Nephron progenitor cell (in vitro differentiated cells): ENCODE results near the gene FRMD1.
"Not testable (repeated sequence)": the region's sequence is repeated elsewhere in the genome, so short reads cannot be mapped to it uniquely, and the experiment has no call there.

ENCODE experiments used
- DNase-seq: peaks from one replicate; pipeline ENCODE4 v3.0.0; 2021
- H3K27ac Mint-ChIP-seq: 2 replicates; pipeline ENCODE4 v1.8.0; 2021; ENCODE audit warnings: mild to moderate bottlenecking, moderate library complexity, mixed read lengths
- H3K27me3 Mint-ChIP-seq: 2 replicates; pipeline ENCODE4 v1.8.0; 2021; ENCODE audit warnings: mild to moderate bottlenecking, low read depth, mixed read lengths; ENCODE audit not compliant: poor library complexity
- H3K36me3 Mint-ChIP-seq: 2 replicates; pipeline ENCODE4 v1.8.0; 2021; ENCODE audit warnings: low read depth, mixed read lengths
- H3K4me1 Mint-ChIP-seq: 2 replicates; pipeline ENCODE4 v1.8.0; 2021; ENCODE audit warnings: mixed read lengths
- H3K4me3 Mint-ChIP-seq: 2 replicates; pipeline ENCODE4 v1.8.0; 2021; ENCODE audit warnings: mild to moderate bottlenecking, moderate library complexity, mixed read lengths
- H3K9me3 Mint-ChIP-seq: 2 replicates; pipeline ENCODE4 v1.8.0; 2021; ENCODE audit warnings: mild to moderate bottlenecking, moderate library complexity, mixed read lengths
- TF ChIP-seq, protein P1 (sequence below): fragments of 200-600 bp; sonication (generic); IDR thresholded peaks from 2 replicates; pipeline ENCODE4 v1.5.0; 2021; ENCODE audit warnings: antibody characterized with exemption

The FRMD1 gene

DNA sequence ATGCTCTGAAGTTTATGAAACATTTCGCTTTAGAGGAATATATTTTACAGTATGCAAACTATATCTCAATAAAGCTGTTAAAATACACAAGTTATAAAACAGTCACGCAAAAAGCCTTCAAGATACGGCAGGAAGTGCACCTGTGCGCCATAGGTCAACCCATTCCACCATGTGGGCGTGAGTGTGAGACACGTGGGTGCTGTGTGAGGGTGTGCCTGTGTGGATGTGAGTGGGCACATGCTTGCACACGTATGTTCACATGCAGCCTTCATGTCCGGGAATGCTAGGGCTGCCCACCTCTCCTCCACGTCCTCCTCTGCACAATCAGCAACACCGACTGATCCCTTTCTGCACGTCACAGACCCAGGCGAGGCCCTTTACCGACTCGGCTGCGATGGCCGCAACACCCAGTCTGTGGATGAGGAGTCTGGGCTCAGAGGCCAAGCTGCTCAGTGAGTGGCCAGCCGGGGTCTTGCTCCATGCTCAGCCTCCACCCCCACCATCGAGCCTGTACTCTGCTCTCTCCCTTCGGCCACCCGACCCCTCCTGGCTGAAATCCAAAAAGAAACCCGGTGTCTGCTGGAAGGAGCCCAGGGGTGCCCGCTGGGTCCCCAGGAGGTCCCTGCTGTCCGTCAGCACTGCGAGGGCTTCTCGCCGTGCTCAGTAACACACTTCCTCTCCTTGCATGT, 3.0 kb upstream of the FRMD1 start:
- Mint-ChIP-seq H3K4me1 (peaks cover 52% of the 10 kb centered on the region), H3K27ac (no peak overlapping the region), H3K27me3 (peaks cover 4% of the 10 kb centered on the region), H3K36me3 (no peaks in the 10 kb centered on the region), H3K9me3 (no peaks in the 10 kb centered on the region), H3K4me3 (no peak overlapping the region)
- no peak for DNase-seq
- TF ChIP-seq, protein P1, sequence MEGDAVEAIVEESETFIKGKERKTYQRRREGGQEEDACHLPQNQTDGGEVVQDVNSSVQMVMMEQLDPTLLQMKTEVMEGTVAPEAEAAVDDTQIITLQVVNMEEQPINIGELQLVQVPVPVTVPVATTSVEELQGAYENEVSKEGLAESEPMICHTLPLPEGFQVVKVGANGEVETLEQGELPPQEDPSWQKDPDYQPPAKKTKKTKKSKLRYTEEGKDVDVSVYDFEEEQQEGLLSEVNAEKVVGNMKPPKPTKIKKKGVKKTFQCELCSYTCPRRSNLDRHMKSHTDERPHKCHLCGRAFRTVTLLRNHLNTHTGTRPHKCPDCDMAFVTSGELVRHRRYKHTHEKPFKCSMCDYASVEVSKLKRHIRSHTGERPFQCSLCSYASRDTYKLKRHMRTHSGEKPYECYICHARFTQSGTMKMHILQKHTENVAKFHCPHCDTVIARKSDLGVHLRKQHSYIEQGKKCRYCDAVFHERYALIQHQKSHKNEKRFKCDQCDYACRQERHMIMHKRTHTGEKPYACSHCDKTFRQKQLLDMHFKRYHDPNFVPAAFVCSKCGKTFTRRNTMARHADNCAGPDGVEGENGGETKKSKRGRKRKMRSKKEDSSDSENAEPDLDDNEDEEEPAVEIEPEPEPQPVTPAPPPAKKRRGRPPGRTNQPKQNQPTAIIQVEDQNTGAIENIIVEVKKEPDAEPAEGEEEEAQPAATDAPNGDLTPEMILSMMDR: no peak

DNA sequence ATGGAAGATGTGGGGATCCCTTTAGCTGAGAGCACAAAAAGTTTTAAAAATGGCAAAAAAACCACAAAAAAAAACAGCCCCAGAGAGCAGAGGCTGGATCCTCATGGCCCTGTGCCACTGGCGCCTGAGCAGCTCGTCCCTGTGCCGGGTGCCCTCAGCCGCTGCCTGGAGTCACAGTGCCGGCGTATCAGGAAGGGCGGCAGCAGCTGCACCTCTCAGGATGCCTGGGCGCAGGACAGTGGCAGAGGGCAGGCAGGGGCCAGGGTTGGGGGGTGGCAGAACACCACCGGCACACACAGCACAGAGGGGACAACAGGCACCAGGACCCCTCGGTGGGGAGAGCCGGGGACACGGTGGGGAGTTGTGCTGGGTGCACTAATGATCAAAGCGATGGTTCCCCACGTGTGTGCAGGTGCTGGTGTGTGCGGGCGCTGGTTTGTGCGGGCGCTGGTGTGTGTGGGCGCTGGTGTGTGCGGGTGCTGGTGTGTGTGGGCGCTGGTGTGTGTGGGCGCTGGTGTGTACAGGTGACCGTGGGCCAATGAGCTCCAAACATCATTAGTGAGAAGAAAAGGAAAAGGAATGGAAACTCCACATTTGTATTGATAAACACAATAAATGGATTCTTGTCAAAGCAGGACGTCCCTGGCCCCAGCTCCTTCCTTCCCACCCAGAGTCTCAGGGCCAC, 1.5 kb upstream of the FRMD1 start:
- no peaks in the 10 kb centered on the region for H3K36me3 Mint-ChIP-seq
- H3K4me1 Mint-ChIP-seq: peaks cover 47% of the 10 kb centered on the region
- no peak overlapping the region for H3K27ac Mint-ChIP-seq
- no peak overlapping the region for H3K4me3 Mint-ChIP-seq
- no peak for DNase-seq
- no peaks in the 10 kb centered on the region for H3K9me3 Mint-ChIP-seq
- TF ChIP-seq, protein P1: no peak
- peaks cover 10% of the 10 kb centered on the region for H3K27me3 Mint-ChIP-seq

DNA sequence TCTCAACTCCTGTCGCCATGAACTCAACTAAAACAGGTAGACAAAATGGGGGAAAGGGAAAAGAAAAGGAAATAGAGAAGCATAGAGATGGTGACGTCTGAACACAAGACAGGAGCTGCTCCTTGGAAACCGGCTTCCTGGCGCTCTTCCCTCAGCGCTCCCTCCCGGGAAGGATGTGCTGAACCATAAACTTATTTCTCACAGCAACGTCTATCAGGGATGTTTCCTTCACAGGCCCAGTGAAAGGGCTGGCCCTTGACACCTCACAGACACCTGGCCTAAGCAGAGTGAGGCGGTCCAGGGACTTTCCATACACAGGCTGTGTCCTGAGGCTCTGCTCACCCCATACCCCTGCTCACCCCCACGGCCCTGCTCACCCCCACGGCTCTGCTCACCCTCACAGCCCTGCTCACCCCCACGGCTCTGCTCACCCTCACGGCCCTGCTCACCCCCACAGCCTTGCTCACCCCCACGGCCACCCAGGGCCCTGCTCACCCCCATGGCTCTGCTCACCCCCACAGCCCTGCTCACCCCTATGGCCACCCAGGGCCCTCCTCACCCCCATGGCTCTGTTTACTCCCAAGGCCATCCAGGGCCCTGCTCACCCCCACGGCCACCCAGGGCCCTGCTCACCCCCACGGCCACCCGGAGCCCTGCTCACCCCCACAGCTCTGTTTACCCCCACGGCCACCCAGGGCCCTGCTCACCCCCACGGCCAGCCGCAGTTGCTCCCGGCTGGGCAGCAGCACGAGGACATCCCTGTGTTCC, 653 bp downstream of the FRMD1 start:
- no peak overlapping the region for H3K4me3 Mint-ChIP-seq
- no peak for DNase-seq
- peaks cover 36% of the 10 kb centered on the region for H3K4me1 Mint-ChIP-seq
- H3K36me3 Mint-ChIP-seq: no peaks in the 10 kb centered on the region
- no peaks in the 10 kb centered on the region for H3K9me3 Mint-ChIP-seq
- H3K27me3 Mint-ChIP-seq: peaks cover 6% of the 10 kb centered on the region
- TF ChIP-seq, protein P1: no peak
- H3K27ac Mint-ChIP-seq: no peak overlapping the region

DNA sequence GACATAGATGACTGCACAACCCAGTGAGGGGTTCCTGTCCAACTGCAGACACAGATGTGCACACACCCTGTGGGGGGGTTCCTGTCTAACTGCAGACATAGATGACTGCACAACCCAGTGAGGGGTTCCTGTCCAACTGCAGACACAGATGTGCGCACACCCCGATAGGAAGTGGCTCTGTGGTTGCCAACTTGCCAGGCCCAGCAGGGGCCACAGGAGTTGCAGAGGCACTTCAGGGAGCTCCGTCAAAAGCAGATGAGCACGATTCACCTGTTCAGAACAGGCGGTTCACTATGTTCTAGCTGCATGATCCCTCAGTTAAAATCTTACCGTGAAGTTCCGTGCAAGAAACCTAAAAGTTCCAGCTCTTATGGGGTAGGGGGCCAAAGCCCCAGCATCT, 1.6 kb downstream of the FRMD1 start:
- H3K4me3 Mint-ChIP-seq, DNase-seq, H3K9me3 Mint-ChIP-seq, H3K36me3 Mint-ChIP-seq, H3K27ac Mint-ChIP-seq, H3K27me3 Mint-ChIP-seq: not testable (repeated sequence)
- H3K4me1 Mint-ChIP-seq: peaks cover 31% of the 10 kb centered on the region

DNA sequence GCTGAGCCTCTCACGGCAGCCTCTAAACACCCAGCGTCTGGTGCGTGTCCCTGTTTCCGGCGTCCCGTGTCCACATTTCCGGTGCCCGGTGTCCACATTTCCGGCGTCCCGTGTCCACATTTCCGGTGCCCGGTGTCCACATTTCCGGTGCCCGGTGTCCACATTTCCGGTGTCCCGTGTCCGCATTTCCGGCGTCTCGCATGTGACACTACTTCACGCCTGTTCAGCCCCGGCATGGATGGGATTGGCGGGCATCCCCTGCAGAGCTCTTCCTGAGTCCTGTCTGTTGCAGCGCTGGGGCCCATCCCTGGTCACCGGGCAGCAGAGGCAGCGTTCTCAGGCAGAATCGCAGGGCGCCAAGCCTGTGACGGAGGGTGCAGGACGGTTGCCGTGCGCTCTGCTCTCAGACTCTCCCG, 3.2 kb downstream of the FRMD1 start:
- H3K4me3 Mint-ChIP-seq: no peak overlapping the region
- H3K27ac Mint-ChIP-seq: no peak overlapping the region
- H3K4me1 Mint-ChIP-seq: peaks cover 26% of the 10 kb centered on the region
- H3K27me3 Mint-ChIP-seq: peaks cover 6% of the 10 kb centered on the region
- DNase-seq: no peak
- TF ChIP-seq, protein P1: no peak
- no peaks in the 10 kb centered on the region for H3K36me3 Mint-ChIP-seq
- H3K9me3 Mint-ChIP-seq: no peaks in the 10 kb centered on the region

DNA sequence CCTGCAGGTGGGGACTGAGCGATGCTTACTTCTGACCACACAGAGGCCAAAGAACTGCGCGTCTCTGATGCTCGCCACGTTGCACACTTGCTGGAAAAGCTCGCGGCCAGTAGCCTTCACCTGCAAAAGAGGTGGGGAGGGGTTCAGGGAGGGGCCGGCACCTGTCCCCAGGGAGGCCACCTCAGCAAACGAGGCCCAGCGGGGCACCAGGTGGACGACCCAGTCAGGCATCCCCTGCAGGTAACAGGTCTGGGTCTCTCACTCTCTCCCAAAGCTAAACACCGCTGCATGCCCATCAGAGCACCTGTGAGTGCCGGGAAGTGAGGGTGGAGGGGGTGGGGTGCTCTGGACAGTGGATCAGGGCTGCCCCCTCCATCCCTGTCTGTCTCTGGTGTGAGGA, 3.8 kb downstream of the FRMD1 start:
- peaks cover 6% of the 10 kb centered on the region for H3K27me3 Mint-ChIP-seq
- TF ChIP-seq, protein P1: no peak
- DNase-seq: no peak
- H3K27ac Mint-ChIP-seq: no peak overlapping the region
- H3K4me3 Mint-ChIP-seq: no peak overlapping the region
- no peaks in the 10 kb centered on the region for H3K9me3 Mint-ChIP-seq
- H3K36me3 Mint-ChIP-seq: no peaks in the 10 kb centered on the region
- H3K4me1 Mint-ChIP-seq: peaks cover 20% of the 10 kb centered on the region
